Stimulated activated CD8-positive, alpha-beta memory T cell treated with anti-CD3 and anti-CD28 coated beads, Interleukin-12 subunit alpha, Interleukin-12 subunit beta, amount 100 ng/mL, for 4 hours (primary cell): Measurements from ENCODE around the gene HCFC1.

Experiments used
- DNase-seq: peaks from one replicate; pipeline ENCODE4 v3.0.0-alpha.2; 2020; ENCODE audit warnings: low read depth

HCFC1 gene

DNA sequence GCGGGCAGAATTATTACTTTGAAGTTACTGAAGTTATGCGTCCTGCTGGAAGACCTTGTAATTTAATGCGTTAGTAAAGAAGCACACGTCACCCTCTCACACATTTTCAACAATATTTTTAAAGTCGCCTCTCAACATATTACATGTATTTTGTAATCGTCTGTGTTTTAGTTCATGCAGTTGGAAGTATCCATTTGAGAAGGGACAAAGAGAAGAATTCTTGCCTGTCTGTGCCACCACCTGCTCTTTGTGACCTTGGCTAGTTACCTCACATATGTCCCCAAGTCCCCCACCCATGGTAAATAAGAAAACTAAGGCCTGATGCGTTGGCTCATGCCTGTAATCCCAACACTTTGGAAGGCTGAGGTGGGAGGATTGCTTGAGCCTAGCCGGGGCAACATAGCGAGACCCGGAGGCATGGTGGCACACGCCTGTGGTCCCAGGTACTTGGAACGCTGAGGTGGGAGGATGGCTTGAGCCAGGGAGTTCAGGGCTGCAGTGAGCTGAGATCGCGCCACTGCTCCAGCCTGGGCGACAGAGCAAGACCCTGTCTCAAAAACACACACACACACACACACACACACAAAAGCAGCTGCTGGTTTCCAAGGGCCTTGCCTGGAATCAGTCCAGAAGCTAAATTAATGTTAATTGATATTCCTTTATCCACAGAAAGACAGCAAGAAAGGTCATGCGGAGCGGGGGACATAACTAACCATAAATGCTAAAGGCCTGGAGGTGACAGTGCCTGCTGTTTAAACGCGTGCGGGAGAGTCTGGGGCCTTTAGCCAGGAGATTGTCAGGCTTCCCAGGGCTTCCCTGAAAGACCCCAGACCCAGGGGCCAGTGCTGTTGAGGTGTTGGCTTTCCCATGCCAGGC is 1.7 kb upstream of the HCFC1 start:
- DNase-seq, result no peak

- peak; percentile 85 for DNase-seq
Observed at GRCh38 chrX:153972368-153973126, 929 bp upstream of the HCFC1 start, which contains the start of gene TMEM187. Gene TMEM187 (plus strand): TSS chrX:153972754. CDS start chrX:153982063, 9,309 bp downstream.

DNA sequence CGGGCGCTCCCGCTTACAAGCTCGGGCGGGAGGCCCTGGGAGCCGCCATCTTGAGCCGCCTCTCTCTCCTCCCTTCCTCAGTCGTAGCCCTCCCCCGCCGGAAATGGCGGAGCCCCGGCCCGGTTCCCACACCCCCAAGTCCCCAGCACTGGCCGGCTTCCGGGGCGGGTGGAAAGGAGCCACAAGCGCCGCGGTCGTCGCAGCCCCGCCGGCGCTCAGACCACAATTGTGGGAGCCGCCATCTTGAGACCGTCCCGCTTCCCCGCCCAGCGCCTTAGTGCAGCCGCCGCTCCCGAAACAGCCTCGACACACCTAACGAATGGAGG is 531 bp downstream of the HCFC1 start:
- DNase-seq, result peak; percentile 87

DNA sequence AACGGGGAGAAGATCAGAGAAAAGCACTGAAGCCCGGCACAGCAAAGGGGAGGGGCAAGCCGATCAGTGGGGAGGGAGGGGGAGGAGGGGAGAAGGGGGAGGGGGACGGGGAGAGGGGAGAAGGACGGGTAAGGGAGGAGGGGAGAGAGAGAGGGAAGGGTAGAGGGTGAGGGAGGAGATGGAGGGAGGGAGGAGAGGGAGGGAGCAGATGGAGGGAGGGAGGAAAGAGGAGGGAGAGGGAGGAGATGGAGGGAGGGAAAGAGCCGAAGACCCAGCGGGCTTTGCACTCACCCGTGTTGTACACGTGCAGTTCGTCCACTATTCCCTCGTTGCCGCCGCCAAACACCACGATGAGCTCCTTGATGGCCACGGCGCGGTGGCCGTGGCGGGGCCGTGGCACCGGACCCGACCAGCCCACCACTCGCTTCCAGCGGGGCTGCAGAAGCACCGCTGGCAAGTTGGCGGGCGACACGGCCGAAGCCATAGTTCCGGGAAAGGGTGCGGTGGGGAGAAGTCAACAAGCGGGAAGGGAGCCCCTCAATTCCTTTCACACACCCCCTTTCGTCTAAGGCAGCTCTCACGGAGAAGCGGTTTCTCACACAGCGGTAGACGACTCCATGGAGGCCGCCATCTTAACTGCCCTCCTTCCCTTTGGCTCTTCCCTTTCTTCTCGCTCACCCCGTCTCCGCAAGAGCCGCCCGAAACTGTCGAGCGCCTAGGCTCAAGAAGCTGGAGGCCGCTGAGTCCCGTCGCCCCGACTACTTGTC is 1.1 kb downstream of the HCFC1 start:
- no peak for DNase-seq

DNA sequence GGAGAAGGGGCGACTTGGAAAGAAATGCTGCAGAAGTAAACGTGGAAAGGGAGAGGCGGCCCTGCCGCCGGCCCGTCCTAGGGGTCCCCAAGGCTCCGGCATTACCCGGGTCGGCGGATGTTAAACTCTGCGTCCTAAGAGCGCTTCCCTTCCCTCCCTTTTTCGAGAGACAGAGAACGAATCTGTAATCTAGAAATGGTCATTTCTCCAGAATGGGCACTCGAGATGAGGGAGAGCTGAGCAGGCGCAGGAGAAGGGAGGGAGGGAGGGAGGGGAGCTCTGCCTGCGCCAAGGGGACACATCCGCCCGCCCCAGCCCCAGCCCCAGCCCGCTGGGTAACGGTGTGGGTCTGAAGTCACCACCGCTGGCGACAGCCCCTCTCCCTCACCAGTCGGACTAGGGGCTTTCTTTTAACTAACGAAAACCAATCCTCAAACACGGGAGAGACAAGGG is 1.7 kb downstream of the HCFC1 start:
- no peak for DNase-seq

DNA sequence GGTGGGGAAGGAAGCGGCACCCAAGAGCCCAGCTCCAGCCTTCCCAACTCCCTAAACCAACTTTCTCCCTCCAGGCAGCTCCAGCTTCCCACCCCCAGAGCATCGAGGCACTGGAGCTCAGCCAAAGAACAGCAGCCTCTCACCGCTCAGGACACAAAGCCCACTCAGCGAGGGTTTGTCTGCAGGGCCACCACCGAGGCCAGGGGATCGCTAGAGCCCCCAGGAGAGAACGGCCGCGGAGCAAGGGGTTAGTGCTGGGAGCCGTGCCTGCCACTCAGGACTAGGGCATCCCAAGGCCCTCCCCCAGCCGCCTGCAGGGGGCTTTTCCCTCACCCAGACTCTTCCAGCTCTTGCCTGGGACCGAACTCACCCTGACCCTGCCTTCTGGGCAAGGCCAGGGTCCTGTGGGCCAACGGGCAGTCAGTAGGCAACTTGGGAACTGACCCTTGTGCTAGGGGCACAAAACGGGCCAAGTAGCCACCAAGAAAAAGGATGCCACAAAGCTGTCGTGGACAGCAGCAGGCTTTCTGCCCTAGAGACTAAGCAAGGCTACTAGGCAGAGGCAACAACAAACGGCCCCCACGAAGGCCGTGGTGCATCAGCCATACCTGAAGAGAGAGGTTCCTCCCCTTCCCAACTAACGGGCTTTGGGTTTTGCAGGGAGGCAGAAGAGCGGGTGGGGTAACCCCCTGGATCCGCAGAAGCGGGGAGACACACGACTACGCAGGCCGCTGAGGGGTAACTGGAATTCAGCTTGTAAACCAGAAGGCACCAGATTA is 2.3 kb downstream of the HCFC1 start:
- no peak for DNase-seq

DNA sequence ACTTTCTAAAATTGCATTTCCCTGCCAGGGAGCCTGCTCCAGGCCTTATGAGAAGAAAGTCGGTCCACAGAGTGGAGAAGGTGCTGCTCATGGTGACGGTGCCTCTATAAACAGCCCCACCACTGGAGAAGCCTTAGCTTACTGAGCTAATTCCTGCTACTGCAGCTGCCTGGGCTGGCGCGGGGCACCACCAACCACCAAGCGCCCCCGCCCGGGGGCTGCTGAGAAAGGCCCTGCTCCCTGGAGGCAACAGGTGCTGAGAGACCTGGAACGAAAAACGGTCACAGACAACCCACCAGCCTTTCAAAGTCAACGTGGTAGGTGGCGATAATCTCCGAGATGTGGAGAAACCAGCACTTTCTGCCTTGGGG is 2.9 kb downstream of the HCFC1 start:
- DNase-seq, result no peak

- DNase-seq, result no peak
Observed at GRCh38 chrX:153968255-153968654, 3.4 kb downstream of the HCFC1 start.

GRCh38 chrX:153967536-153968224 is 3.9 kb downstream of the HCFC1 start:
- DNase-seq, result no peak

DNA sequence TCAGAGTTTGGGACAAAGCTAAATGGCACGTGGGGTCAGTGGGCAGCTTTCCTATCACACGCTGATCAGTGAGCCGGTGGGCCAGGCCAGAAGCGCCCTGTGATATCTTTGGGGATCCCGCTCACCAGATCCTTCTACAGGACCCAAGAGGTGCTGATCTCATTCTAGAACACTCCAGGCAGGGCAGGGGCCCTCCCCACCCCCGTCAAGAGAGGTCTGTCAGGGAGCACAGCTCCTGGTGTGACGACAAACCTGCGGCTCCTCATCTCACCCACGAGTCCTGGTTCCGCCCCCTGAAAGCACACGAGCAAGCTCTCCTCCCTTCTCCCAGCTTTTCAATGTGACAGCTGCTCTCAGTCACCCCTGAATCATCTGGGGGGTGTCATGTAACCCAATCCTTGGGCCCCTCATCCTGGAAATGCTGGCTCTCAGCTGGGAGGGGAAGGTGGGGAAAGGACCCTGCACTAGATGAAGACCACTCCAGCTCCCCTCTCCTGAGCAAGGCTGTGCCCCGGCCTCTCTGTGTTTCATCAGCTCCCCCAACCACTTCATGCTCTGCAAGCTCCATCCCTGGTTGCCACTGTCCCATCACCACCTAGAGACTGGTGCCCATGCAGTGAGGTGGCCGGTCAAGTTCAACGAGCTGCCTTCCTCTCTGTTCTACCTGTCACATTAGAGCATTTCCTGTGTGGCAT is 4.6 kb downstream of the HCFC1 start:
- no peak for DNase-seq

DNA sequence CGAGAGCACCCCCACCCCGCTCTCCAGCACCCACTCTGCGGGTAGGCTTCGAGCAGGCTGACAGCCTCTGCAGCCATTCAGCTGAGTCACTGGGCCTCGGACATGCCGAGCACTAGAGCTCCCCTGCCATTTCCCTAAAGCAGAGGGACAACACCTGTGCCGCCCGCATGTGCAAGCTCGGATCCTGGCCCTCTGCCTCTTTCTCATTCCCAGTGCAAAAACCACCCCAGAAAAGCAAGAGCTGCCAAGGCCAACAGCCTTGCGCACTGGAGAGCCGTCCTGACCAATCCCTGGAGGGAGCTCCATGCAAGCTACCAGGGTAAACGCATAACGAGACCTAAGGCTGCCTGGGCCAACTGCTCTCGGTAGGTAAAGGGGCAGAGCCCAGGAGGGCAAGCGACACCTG is 5.3 kb downstream of the HCFC1 start:
- no peak for DNase-seq

GRCh38 chrX:153965406-153965805 is 6.2 kb downstream of the HCFC1 start:
- no peak for DNase-seq

GRCh38 chrX:153964105-153964504 is 7.5 kb downstream of the HCFC1 start:
- DNase-seq, result no peak

DNA sequence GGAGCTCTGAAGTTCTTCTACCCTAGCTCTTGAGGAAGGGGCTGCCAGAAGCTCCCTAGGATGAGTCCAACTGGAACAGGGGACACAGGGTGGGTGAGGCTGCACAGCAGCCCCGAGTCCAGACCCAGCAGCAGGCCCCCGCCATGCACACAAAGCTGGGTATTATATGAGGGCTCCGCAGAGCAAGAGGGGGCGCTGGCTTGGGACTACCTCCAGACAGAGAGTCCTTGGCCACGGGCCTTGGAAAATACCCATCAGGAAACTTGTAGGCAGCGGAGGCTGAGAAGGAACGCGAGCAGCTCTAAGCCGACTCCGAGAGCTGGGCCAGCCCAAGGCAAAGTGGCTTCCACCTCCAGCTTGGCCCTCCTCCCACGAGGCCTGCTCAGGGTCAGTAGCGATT is 8.1 kb downstream of the HCFC1 start:
- no peak for DNase-seq

GRCh38 chrX:153961292-153961691 is 10.3 kb downstream of the HCFC1 start:
- DNase-seq, result no peak

DNA sequence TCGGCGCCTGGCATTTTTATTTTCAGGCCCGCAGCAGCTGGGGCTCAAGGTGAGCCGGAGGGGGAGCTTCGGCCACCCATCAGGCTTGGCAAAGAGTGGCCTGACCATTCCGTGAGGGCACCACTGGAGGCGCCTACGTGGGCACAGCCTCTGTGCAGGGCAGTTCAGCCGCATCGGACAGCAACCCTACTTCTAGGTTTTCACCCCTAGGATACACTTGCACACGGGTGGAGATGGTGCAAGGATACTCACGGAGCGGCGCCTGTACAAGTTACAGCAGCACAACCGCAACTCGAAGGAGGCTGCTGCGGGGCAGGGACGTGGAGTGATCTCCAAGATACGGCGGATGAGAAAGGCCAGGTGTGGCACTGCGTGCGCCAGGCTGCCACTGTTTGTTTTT is 10.8 kb downstream of the HCFC1 start:
- DNase-seq, result no peak

DNA sequence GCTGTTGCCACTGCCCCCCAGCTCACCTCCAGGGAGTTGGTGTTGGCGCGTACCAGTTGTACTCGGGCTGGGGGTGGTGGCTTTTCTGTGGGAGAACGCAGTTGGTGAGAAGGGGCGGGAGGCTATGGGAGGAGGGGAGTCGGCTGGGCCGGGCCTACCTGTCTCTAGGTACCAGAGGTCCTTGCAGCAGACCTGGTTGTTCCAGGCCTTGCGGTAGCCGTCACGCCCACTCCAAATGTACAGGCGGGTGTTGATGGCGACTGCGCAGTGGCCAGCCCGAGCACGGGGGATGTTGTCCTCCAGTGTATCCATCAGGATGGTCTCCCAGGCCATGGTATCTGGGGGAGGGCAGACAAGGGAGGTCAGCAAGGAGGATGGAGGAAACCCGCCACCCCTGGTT is 11.5 kb downstream of the HCFC1 start:
- no peak for DNase-seq

DNA sequence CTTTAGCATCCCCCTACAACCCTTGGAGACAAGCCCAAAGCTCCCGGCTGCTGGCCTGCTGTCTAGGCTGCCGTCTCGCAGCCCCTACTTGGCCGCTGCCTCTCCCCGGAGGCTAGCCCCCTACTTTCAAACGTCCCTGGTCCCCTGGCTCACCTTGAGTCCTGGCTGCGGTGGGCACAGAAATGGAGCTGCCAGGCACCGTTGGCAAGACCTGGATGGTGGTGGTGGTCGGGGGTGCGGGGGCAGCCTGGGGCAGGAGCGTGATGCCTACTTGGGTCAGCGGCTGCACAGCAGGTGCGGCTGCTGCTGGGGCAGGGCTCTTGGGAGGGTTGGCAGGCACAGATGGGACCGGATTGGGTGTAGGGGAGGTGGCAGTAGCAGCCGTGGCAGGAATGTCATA is 12.0 kb downstream of the HCFC1 start:
- no peak for DNase-seq

DNA sequence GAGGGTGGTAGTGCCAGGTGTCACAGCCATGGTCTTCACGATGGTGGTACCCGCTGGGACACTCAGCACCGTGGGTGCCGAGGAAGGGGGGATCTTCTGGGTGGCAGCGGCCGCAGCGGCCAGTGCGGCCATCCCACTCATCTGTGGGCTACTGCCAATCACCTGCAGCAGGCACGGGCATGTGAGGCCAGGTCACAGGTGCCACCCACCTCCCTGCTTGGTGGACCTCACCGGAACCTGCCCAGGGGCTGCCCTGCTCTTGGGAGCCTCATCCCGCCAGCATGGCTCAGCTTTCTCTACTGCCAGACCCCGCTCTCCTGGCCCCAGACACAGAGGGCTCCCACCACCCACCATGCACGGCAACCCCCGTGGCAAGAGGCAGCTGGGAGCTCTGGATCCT is 13.0 kb downstream of the HCFC1 start:
- DNase-seq, result no peak

- DNase-seq, result no peak
Observed at GRCh38 chrX:153957224-153957623, 14.4 kb downstream of the HCFC1 start.
